GM12801 (cell line): ENCODE measurements around the gene MON2.

Experiments
- CTCF ChIP-seq: IDR thresholded peaks from one replicate; pipeline ENCODE4 v1.5.1; 2011; ENCODE audit warnings: control low read depth; ENCODE audit not compliant: insufficient read length; ENCODE audit errors: extremely low read depth

Gene MON2

GRCh38 chr12:62540354-62540753, 73.7 kb downstream of the MON2 start:
- TF ChIP-seq CTCF = no peak

- no peak for TF ChIP-seq CTCF
Observed at GRCh38 chr12:62542814-62543213, 76.2 kb downstream of the MON2 start.

- no peak for TF ChIP-seq CTCF
Observed at GRCh38 chr12:62543324-62543723, 76.7 kb downstream of the MON2 start.

GRCh38 chr12:62543741-62544140, 77.1 kb downstream of the MON2 start:
- no peak for TF ChIP-seq CTCF

GRCh38 chr12:62552906-62553556, 86.4 kb downstream of the MON2 start:
- TF ChIP-seq CTCF = no peak

GRCh38 chr12:62562846-62563245, 96.2 kb downstream of the MON2 start:
- no peak for TF ChIP-seq CTCF

GRCh38 chr12:62575036-62575435, 108.4 kb downstream of the MON2 start:
- no peak for TF ChIP-seq CTCF

GRCh38 chr12:62576503-62576902, 109.9 kb downstream of the MON2 start:
- TF ChIP-seq CTCF = no peak
